Peyer's patch (tissue), 4 donors: ENCODE measurements around the gene ZBTB20.

Experiments used
- CTCF ChIP-seq, 6 experiments: fragments of 450-650 bp in 4 of 6; fragments of 200-600 bp in 2 of 6; sonication (generic) in 1 of 6; IDR thresholded peaks; one replicate each; pipeline ENCODE4 v1.5.1; 2017 to 2019; ENCODE audit warnings: antibody characterized with exemption in 6 of 6, mild to moderate bottlenecking in 3 of 6, moderate library complexity in 1 of 6
- POLR2A ChIP-seq, 2 donors: fragments of 450-650 bp; IDR thresholded peaks; one replicate each; pipeline ENCODE4 v1.5.1; 2017; ENCODE audit warnings: antibody characterized with exemption in 2 of 2, mild to moderate bottlenecking in 2 of 2, moderate library complexity in 2 of 2

- TF ChIP-seq POLR2A (IDR thresholded peaks at IDR 0.05) = no peak
- no peak for TF ChIP-seq CTCF (IDR thresholded peaks at IDR 0.05)
Measured at GRCh38 chr3:114307832-114308231, 839.3 kb downstream of the ZBTB20 start.
